ENCODE results near the gene SLC29A4. TPM values are rescaled to one million over a fixed set of nuclear protein-coding genes. Genes with fewer than 3 reads are reported as not detected.
"Not testable (repeated sequence)": the region's sequence is repeated elsewhere in the genome, so short reads cannot be mapped to it uniquely, and the experiment has no call there.

SLC29A4 gene
- total and polyA plus RNA-seq, 10 donors, result 0.33 to 2.9 (median 2.2) TPM

- WGBS, 5 donors, result 83 to 90% (median 86%) methylated on average over 19 of the region's 19 CpGs
- Histone ChIP-seq H3K36me3 (peaks cover 0 to under 1% (median 0%) of the 10 kb centered on the region in 6 donors), H3K27ac (no peak overlapping the region), H3K27me3 (replicated peaks in 1 of 7) (peaks cover 0 to 20% (median 3%) of the 10 kb centered on the region in 7 donors), H3K9me3 (no peaks in the 10 kb centered on the region), H3K4me1 (peaks cover 7 to 62% (median 39%) of the 10 kb centered on the region in 6 donors), H3K4me3 (no peak overlapping the region)
- no peak for DNase-seq
- TF ChIP-seq POLR2AphosphoS5 (IDR thresholded peaks at IDR 0.05) (no peak), POLR2A (IDR thresholded peaks at IDR 0.05) (no peak)
- TF ChIP-seq, protein P1, sequence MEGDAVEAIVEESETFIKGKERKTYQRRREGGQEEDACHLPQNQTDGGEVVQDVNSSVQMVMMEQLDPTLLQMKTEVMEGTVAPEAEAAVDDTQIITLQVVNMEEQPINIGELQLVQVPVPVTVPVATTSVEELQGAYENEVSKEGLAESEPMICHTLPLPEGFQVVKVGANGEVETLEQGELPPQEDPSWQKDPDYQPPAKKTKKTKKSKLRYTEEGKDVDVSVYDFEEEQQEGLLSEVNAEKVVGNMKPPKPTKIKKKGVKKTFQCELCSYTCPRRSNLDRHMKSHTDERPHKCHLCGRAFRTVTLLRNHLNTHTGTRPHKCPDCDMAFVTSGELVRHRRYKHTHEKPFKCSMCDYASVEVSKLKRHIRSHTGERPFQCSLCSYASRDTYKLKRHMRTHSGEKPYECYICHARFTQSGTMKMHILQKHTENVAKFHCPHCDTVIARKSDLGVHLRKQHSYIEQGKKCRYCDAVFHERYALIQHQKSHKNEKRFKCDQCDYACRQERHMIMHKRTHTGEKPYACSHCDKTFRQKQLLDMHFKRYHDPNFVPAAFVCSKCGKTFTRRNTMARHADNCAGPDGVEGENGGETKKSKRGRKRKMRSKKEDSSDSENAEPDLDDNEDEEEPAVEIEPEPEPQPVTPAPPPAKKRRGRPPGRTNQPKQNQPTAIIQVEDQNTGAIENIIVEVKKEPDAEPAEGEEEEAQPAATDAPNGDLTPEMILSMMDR (IDR thresholded peaks at IDR 0.05 in 8 of 11, conservative IDR thresholded peaks at IDR 0.05 in 3 of 11), result no peak
- intact Hi-C loops (cut with DNase I; ENCODE audit: low total_unique reads), result no loop called here
These were observed 44.2 kb upstream of the SLC29A4 start for GRCh38 chr7:5238500-5238899.

GRCh38 chr7:5243261-5243660, 39.5 kb upstream of the SLC29A4 start:
- no peak for DNase-seq
- 87 to 92% (median 89%) methylated on average over 12 of the region's 12 CpGs for WGBS, 5 donors
- no peak for TF ChIP-seq POLR2AphosphoS5 (IDR thresholded peaks at IDR 0.05)
- TF ChIP-seq, protein P1 (IDR thresholded peaks at IDR 0.05 in 8 of 11, conservative IDR thresholded peaks at IDR 0.05 in 3 of 11), result no peak
- TF ChIP-seq POLR2A (IDR thresholded peaks at IDR 0.05), result no peak
- Histone ChIP-seq H3K4me1 (peaks cover 7 to 21% (median 14%) of the 10 kb centered on the region in 6 donors), H3K27me3 (replicated peaks in 1 of 7) (peaks cover 0 to 20% (median 3%) of the 10 kb centered on the region in 7 donors), H3K27ac (no peak overlapping the region), H3K9me3 (peaks cover 0 to 14% (median 9%) of the 10 kb centered on the region in 8 donors), H3K36me3 (no peaks in the 10 kb centered on the region), H3K4me3 (no peak overlapping the region)
- intact Hi-C loops (cut with DNase I; ENCODE audit: low total_unique reads), result no loop called here

DNA sequence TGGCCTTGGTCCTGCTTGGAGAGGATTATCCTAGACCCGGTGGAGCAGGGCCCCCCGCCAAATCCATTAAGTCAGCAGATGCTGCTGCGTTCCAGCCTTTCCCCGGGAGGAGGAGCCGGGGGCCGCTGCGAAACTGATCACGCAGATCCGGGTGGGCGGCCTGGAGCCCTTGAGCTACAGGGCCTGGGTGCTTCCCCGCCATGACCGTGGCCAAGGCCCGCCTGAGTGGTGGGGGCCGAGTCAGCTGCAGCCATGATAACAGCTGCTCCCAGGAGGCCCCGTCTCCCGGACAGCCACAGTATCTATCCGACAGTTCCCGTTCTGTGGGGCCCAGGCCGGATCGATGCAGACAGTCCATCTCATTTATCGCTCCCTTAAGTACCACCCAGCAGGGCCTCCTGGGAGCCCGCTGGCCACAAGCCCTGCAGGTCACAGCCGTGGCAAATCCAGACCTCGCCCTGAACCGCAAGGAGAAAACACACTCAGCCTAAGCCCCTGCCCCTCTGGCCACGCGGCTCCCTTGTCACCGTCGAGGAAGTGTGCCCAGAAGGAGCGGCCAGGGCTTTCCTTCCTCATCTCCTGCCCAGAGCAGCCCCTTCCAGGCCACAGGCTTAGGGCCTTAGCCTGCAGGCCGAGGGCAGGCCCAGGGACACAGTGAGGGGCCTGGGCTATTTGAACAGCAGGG, 34.4 kb upstream of the SLC29A4 start:
- no peak for DNase-seq
- Histone ChIP-seq H3K4me3 (no peak overlapping the region), H3K27me3 (replicated peaks in 1 of 7) (no peaks in the 10 kb centered on the region), H3K9me3 (peaks cover 0 to 14% (median 9%) of the 10 kb centered on the region in 8 donors), H3K36me3 (no peaks in the 10 kb centered on the region), H3K27ac (no peak overlapping the region), H3K4me1 (no peaks in the 10 kb centered on the region)
- WGBS, 5 donors, result 61 to 73% (median 67%) methylated on average over 28 to 31 of the region's 31 CpGs
- intact Hi-C loops (cut with DNase I; ENCODE audit: low total_unique reads), result no loop called here
- TF ChIP-seq POLR2AphosphoS5 (IDR thresholded peaks at IDR 0.05) (peak in 1 of 3 donors; percentile 18), POLR2A (IDR thresholded peaks at IDR 0.05) (no peak)
- TF ChIP-seq, protein P1 (IDR thresholded peaks at IDR 0.05 in 8 of 11, conservative IDR thresholded peaks at IDR 0.05 in 3 of 11), result no peak

DNA sequence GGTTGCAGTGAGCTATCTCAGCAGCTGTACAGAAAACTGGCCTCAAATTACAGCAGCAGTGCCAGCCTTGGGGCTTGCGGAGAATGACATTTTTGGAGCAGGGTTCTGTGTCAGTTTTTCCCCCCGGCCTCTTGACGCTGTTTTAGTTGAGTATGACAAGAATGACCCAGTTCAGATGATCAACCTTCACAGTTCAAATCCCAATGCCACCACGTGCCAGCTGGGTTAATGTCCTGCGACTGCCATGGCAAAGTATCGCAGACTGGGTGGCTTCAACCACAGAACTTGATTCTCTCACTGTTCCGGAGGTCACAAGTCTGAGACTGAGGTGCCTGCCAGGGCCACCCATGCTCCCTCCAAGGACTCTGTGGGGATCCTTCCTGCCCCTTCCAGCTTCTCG, 32.0 kb upstream of the SLC29A4 start:
- intact Hi-C loops (cut with DNase I; ENCODE audit: low total_unique reads); H3K27ac ChIP-seq; H3K27me3 ChIP-seq (replicated peaks in 1 of 7); H3K4me3 ChIP-seq; H3K36me3 ChIP-seq; DNase-seq; H3K4me1 ChIP-seq: not testable (repeated sequence)
- peaks cover 0 to 10% (median 7%) of the 10 kb centered on the region in 8 donors for H3K9me3 ChIP-seq
- 85 to 93% (median 88%) methylated on average over 5 to 8 of the region's 8 CpGs for WGBS, 5 donors

DNA sequence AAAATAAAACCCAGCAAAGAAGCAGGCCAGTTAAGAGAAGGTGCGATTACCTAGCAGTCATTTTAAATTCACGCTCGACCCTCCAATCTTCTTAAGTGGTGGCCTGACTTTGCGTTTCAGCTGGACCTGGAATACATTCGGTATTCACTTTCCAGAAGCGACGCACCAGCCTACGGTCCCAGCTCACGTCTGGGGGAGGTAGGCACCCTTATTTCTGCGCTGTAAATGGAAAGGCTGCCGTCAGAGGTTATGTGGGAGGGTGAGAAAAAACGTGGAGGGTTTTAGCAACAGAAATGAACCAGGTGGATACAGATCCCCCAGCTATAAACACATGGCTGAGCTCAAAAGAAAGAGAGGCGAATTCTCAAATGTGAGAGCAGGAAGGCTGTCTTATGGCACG, 29.2 kb upstream of the SLC29A4 start:
- H3K4me3 ChIP-seq; DNase-seq; H3K27me3 ChIP-seq (replicated peaks in 1 of 7); H3K9me3 ChIP-seq; intact Hi-C loops (cut with DNase I; ENCODE audit: low total_unique reads); H3K27ac ChIP-seq; H3K36me3 ChIP-seq; H3K4me1 ChIP-seq: not testable (repeated sequence)
- 68 to 82% (median 79%) methylated on average over 14 of the region's 14 CpGs for WGBS, 5 donors

DNA sequence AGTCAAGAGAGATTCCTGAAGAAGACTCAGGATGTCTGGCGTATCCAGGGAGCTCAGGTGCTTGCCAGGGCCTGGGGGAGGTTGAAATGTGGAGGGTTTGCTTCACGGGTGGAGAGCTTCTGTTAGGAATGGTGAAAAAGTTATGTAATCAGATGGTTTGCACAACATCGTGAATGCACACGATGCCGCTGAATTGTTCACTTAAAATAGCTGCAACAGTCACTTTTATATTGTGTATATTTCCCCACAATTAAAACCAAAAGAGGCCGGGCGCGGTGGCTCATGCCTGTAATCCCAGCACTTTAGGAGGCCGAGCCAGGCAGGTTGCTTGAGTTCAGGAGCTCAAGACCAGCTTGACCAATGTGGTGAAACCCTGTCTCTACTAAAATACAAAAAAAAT, 28.4 kb upstream of the SLC29A4 start:
- H3K4me3 ChIP-seq; H3K36me3 ChIP-seq; H3K27ac ChIP-seq; H3K4me1 ChIP-seq; DNase-seq; H3K9me3 ChIP-seq; intact Hi-C loops (cut with DNase I; ENCODE audit: low total_unique reads); H3K27me3 ChIP-seq (replicated peaks in 1 of 7): not testable (repeated sequence)
- 42 to 82% (median 72%) methylated on average over 9 of the region's 9 CpGs for WGBS, 5 donors

All from spleen (tissue), 11 donors.